Activated CD8-positive, alpha-beta T cell treated with anti-CD3 and anti-CD28 coated beads for 36 hours (primary cell): Measurements from ENCODE around the gene PHC3. TPM values are rescaled to one million over a fixed set of nuclear protein-coding genes. Genes with fewer than 3 reads are reported as not detected.

Experiments
- ATAC-seq: fragments of 200-7000 bp; cut with Tn5 transposase; one replicate; pipeline ENCODE4 v1.10.0; 2021; ENCODE audit warnings: mild to moderate bottlenecking, moderate library complexity
- CTCF ChIA-PET: fragments of 350-600 bp; sonication (Branson Sonifier 250); formaldehyde crosslinking; loops from one replicate; lab custom pipeline; 2021; ENCODE audit warnings: antibody characterized with exemption; lab: Charles Lee
- POLR2A ChIA-PET: fragments of 350-600 bp; sonication (Branson Sonifier 250); formaldehyde crosslinking; loops from one replicate; lab custom pipeline; 2021; ENCODE audit warnings: antibody characterized with exemption; lab: Charles Lee
- DNase-seq: peaks from one replicate; pipeline ENCODE4 v3.0.0-alpha.2; 2020
- H3K27ac Mint-ChIP-seq: one replicate; pipeline ENCODE4 v1.8.0; 2021; ENCODE audit warnings: mild to moderate bottlenecking, mixed read lengths
- H3K27me3 Mint-ChIP-seq: one replicate; pipeline ENCODE4 v1.8.0; 2021; ENCODE audit warnings: mixed read lengths
- H3K36me3 Mint-ChIP-seq: one replicate; pipeline ENCODE4 v1.8.0; 2021; ENCODE audit warnings: low read depth, mixed read lengths
- H3K4me1 Mint-ChIP-seq: one replicate; pipeline ENCODE4 v1.8.0; 2021; ENCODE audit warnings: low read depth, mixed read lengths
- H3K4me3 Mint-ChIP-seq: one replicate; pipeline ENCODE4 v1.8.0; 2021; ENCODE audit warnings: mild to moderate bottlenecking, moderate library complexity, mixed read lengths
- H3K9me3 Mint-ChIP-seq: one replicate; pipeline ENCODE4 v1.8.0; 2021; ENCODE audit warnings: mixed read lengths
- CTCF ChIP-seq: fragments of 200-600 bp; IDR thresholded peaks from one replicate; pipeline ENCODE4 v1.8.0; 2022; ENCODE audit warnings: antibody characterized with exemption, mild to moderate bottlenecking
- intact Hi-C: fragments of 100-400 bp; cut with micrococcal nuclease; formaldehyde crosslinking; loops from one replicate; pipeline ENCODE4 v1.10.0; 2022
- total RNA-seq, 2 experiments: library from RNA; stranded (reverse); gene quantifications; one replicate each; pipeline ENCODE4 v1.2.3, GENCODE V29; 2021

Gene PHC3
- total RNA-seq, 2 experiments from 2014 or later: 50.1 to 53.0 TPM

GRCh38 chr3:170222647-170223541 is 41.4 kb upstream of the PHC3 start:
- CTCF ChIA-PET: interaction anchor here (1.4 to 2.0 kb wide), 2 partner anchors 41 to 152 kb away, joined by 4 read pairs; partner anchors contain the start of gene PHC3
- Mint-ChIP-seq H3K4me3 (peak overlapping the region; percentile 91), H3K4me1 (peaks cover 31% of the 10 kb centered on the region), H3K27me3 (no peaks in the 10 kb centered on the region), H3K9me3 (no peaks in the 10 kb centered on the region), H3K36me3 (no peaks in the 10 kb centered on the region), H3K27ac (peak overlapping the region; percentile 86)
- ATAC-seq (peak; percentile 40), DNase-seq (peak; percentile 69)
- TF ChIP-seq CTCF: no peak
- POLR2A ChIA-PET: interaction anchor here (0.9 to 3.7 kb wide), 4 partner anchors 10 to 134 kb away, joined by 3 to 16 read pairs (median 3); partner anchors contain the start of gene PHC3
- intact Hi-C loops: no loop called here

GRCh38 chr3:170221924-170222646 is 40.6 kb upstream of the PHC3 start, which contains the start of gene PRKCI:
Gene PRKCI (plus strand): TSS chr3:170222424. CDS start chr3:170222670, 246 bp downstream.
- intact Hi-C loops: no loop called here
- Mint-ChIP-seq H3K4me1 (peaks cover 27% of the 10 kb centered on the region), H3K36me3 (no peaks in the 10 kb centered on the region), H3K4me3 (peak within 1 kb of the TSS; percentile 91), H3K27ac (peak within 1 kb of the TSS; percentile 94), H3K27me3 (no peaks in the 10 kb centered on the region), H3K9me3 (no peaks in the 10 kb centered on the region)
- CTCF ChIA-PET: interaction anchor here (1.4 to 2.0 kb wide), 2 partner anchors 40 to 153 kb away, joined by 4 read pairs; partner anchors contain the start of gene PHC3
- DNase-seq: peak; percentile 93
- no peak for TF ChIP-seq CTCF
- ATAC-seq: peak; percentile 95
- POLR2A ChIA-PET: interaction anchor here (0.7 to 3.7 kb wide), 4 partner anchors 11 to 43 kb away, joined by 3 to 16 read pairs (median 3); partner anchors contain the start of gene PHC3

GRCh38 chr3:170220871-170221270 is 39.3 kb upstream of the PHC3 start:
- H3K4me1 Mint-ChIP-seq: peaks cover 24% of the 10 kb centered on the region
- no peaks in the 10 kb centered on the region for H3K36me3 Mint-ChIP-seq
- H3K9me3 Mint-ChIP-seq: no peaks in the 10 kb centered on the region
- ChIA-PET CTCF (no interaction called here), POLR2A (interaction anchor here (0.6 to 3.7 kb wide), 3 partner anchors 12 to 171 kb away, joined by 3 to 16 read pairs (median 3); partner anchors contain the start of gene PHC3)
- ATAC-seq (no peak), DNase-seq (peak; percentile 19)
- H3K4me3 Mint-ChIP-seq: peak overlapping the region; percentile 91
- H3K27me3 Mint-ChIP-seq: no peaks in the 10 kb centered on the region
- H3K27ac Mint-ChIP-seq: no peak overlapping the region
- intact Hi-C loops: no loop called here
- TF ChIP-seq CTCF: no peak

GRCh38 chr3:170219850-170220249 is 38.3 kb upstream of the PHC3 start:
- ChIA-PET CTCF (no interaction called here), POLR2A (no interaction called here)
- H3K27me3 Mint-ChIP-seq: no peaks in the 10 kb centered on the region
- no peak overlapping the region for H3K27ac Mint-ChIP-seq
- DNase-seq (no peak), ATAC-seq (no peak)
- H3K4me3 Mint-ChIP-seq: no peak overlapping the region
- peaks cover 16% of the 10 kb centered on the region for H3K4me1 Mint-ChIP-seq
- no peaks in the 10 kb centered on the region for H3K36me3 Mint-ChIP-seq
- intact Hi-C loops: no loop called here
- H3K9me3 Mint-ChIP-seq: no peaks in the 10 kb centered on the region
- TF ChIP-seq CTCF: no peak
